GM19438 (cell line): ENCODE results near the gene FRA10AC1.

ENCODE experiments used
- ATAC-seq: cut with Tn5 transposase; IDR thresholded peaks from one replicate; pipeline ENCODE4 v1.9.1; 2021; ENCODE audit warnings: low read depth; ENCODE audit not compliant: unreplicated experiment

Gene FRA10AC1

DNA sequence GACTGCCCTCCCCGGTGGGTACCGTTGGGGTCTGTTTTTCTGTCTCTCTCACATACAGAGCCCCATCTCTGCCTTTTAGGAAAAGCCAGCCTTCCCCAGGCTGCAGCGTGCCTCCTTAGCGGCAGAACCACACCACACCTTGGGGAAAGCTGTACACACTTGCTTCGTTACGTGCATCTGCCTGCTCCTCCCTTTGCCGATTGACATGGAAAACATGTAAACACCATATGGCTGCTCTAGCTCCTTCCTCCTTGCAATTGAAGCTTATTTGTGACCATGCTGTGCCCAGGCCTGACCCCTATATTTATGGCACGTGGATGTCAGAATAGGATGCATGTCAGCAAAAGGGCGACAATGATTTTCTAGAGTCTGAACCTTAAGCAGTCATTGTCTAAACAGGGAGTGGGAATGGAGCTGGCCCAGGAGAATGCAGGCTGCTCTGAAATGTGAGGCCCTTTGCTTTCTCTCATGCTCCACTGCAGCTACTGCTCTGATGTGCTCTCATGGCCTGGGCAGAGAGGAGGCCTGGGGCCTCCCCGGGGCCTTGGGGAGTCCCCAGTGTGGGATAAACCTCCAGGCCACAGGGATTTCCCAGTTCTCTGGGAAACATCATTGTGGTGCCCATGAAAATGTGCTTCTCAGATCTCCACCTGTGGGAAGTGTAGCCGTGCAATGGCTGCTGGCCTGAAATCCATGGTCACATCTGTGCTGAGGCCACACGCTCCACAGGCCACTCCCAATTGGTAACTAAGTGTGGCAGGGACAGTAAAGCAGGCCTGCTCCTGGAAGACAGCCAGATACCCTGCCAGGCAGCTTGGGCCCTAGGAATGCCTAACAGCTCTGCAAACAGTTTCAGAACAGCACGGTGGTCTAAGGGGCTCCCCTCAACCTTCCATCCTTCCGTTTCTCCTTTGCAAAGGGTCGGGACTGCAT, 71.5 kb downstream of the FRA10AC1 start:
- no peak for ATAC-seq

DNA sequence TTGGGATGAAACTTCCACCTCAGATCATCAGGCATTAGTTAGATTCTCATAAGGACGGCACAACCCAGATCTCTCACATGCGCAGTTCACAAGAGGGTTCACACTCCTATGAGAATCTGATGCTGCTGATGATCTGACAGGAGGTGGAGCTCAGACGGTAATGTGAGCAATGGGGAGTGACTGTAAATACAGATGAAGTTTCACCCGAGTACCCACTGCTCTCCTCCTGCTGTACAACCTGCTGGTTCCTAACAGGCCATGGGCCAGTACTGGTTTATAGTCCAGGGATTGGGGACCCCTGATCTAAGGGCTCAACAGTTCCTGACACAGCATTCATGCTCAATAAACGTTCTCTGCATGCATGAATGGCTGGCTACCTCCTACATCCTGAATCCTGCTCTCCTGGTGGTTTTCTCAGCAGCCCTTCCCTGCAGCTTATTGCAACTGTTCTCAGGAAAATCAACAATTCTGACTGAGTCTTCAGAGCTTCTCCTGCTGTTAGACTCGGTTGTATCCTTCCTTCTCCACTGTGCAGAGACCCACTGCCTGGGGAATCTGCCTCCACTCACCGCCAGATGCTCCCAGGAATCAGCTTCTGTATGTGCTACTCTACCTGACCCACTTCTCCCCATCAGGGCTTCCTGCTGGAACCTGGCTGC, 72.6 kb downstream of the FRA10AC1 start:
- no peak for ATAC-seq

DNA sequence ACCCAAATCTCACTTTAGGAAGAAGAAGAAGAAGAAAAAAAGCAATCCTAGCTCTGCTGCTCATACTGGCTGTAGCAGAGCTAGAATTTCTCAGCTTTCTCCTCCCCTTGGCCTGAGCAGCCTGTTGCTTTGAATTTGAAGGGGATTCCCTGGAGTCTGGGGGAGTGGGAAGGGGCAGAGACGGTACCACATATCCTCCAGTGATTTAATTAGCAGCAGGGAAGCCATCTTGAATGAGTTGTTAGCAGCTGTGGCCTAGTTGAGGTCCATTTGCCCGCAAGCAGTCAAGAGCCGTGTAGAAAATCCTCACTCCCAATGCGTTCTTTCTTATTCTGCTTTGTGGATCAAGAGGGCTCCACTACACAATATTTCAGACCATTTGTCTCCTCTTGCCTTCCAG, 73.5 kb downstream of the FRA10AC1 start:
- ATAC-seq: no peak

GRCh38 chr10:93622942-93623341, 79.5 kb downstream of the FRA10AC1 start:
- ATAC-seq: no peak

DNA sequence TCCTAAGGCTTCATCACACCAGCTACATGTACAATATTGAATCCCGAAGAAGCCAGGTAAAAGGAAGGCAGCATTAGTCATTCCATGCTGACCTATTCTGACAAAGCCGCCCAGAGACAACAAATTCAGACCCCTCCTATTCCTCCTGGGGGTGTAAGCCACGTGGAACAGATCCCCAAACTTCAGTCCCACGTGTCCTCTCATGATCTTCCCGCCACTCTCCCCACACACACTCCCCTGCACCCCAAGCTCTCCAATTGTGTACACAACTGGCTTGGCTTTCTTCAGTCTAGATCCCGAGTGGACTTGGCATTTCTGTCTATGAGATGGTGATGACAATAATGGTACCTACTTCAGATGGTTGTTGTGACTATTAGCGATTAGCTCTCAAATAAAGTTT, 81.5 kb downstream of the FRA10AC1 start:
- ATAC-seq: no peak
